ENCODE results near the gene SMG5. TPM values are rescaled to one million over a fixed set of nuclear protein-coding genes. Genes with fewer than 3 reads are reported as not detected.

Gene SMG5
- total RNA-seq, 2 experiments from 2014 or later, result 87.9 to 88.9 TPM

DNA sequence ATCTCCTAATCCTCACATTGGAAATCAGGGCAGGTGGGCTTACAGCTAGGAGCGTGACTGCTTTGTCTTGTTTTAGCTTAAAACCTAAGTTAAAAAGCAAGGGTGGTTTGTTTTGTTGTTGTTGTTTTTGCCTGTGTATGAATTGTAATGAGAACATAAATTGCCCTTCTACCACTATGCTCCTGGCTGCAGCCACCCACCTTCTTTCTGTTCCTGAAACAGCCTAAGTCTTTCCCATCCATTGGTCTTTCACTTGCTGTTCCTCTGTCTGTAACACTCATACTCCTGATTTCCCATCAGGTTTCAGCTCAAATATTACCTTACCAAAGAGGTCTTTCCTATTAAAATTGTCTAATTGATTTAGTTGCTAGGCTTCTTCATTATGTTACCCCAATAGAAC, 896 bp upstream of the SMG5 start:
- ChIA-PET CTCF (ENCODE audit: unreplicated experiment) (interaction anchor here (0.6 to 1.5 kb wide), 4 partner anchors 12 to 156 kb away, joined by 3 to 4 read pairs (median 4); no protein-coding TSS in a partner anchor), POLR2A (interaction anchor here (0.6 to 2.8 kb wide), 10 partner anchors 10 to 602 kb away, joined by 3 to 11 read pairs (median 5); partner anchors contain the start of gene PMF1)
- Histone ChIP-seq H3K9me3 (ENCODE audit: low read length) (no peaks in the 10 kb centered on the region), H3K4me1 (ENCODE audit: insufficient read depth, low read length, poor library complexity, severe bottlenecking) (peaks cover 26% of the 10 kb centered on the region), H3K4me2 (ENCODE audit: low read length) (peak overlapping the region; percentile 83), H3K36me3 (ENCODE audit: insufficient read depth, low read length) (peaks cover 22% of the 10 kb centered on the region), H3K4me3 (ENCODE audit: low read depth, low read length, poor library complexity, severe bottlenecking) (peak overlapping the region; percentile 82), H3K27ac (ENCODE audit: low read depth, low read length, poor library complexity, severe bottlenecking) (peak overlapping the region; percentile 31), H3K79me2 (ENCODE audit: insufficient read depth, low read depth, low read length) (peaks cover 39% of the 10 kb centered on the region), H4K20me1 (ENCODE audit: insufficient read depth, low read length) (peaks cover 19% of the 10 kb centered on the region; the same call in 1 of the 2 replicates), H3K9me2 (ENCODE audit: insufficient read depth, low read length) (no peaks in the 10 kb centered on the region), H2AFZ (ENCODE audit: low read length) (peak overlapping the region; percentile 90)
- no TSS peak for BruUV-seq (replicated peaks)
- intact Hi-C loops (cut with micrococcal nuclease; ENCODE audit: unreplicated experiment), result no loop called here
- no peak for DNase-seq (ENCODE audit: low spot score)
- TF ChIP-seq, protein P1, sequence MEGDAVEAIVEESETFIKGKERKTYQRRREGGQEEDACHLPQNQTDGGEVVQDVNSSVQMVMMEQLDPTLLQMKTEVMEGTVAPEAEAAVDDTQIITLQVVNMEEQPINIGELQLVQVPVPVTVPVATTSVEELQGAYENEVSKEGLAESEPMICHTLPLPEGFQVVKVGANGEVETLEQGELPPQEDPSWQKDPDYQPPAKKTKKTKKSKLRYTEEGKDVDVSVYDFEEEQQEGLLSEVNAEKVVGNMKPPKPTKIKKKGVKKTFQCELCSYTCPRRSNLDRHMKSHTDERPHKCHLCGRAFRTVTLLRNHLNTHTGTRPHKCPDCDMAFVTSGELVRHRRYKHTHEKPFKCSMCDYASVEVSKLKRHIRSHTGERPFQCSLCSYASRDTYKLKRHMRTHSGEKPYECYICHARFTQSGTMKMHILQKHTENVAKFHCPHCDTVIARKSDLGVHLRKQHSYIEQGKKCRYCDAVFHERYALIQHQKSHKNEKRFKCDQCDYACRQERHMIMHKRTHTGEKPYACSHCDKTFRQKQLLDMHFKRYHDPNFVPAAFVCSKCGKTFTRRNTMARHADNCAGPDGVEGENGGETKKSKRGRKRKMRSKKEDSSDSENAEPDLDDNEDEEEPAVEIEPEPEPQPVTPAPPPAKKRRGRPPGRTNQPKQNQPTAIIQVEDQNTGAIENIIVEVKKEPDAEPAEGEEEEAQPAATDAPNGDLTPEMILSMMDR (conservative IDR thresholded peaks at IDR 0.05; ENCODE audit: low read length), result no peak
- TF ChIP-seq EZH2phosphoT487 (IDR thresholded peaks at IDR 0.05; ENCODE audit: borderline replicate concordance, low read depth, low read length), result no peak

DNA sequence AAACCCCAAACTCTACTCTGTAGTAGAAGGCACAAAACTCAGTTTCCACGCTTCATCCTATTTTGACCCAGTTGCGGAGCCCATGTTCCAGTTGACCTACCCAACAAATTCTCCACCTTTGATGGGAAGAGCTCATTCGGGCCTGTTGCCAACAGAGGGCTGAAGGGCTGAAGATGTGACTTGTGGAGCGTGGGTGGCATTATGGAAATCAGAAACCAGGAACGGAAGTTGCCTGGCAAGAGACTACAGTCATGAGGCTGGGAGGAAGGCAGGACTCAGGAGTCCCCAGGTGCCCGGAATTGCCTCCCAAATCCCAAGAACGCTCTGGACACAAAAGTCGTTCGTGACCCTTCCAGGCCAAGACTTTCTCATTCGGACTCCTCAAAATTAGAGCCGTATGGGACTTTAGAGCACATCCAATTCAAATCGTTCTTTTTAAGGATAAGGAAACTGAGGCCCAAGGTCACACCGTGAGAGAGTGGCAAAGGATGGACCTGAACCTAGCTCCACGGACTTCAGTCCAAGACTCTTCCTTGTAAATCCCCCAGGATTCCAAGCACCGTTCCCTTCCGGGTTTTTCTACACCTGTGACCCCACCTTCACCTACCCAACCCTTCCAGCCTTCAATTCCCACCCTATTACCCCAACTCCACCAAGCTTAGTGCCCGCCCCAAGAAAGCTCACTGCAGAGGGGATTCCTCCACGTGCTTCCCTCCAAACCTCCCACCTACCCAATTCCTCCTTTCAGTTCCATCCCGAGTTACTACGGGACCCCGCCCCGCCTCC, 739 bp downstream of the SMG5 start:
- ChIA-PET POLR2A (interaction anchor here (0.5 to 2.8 kb wide), 7 partner anchors 10 to 154 kb away, joined by 3 to 11 read pairs (median 5); partner anchors contain the start of gene PMF1), CTCF (ENCODE audit: unreplicated experiment) (interaction anchor here (0.7 to 1.5 kb wide), 2 partner anchors 11 to 155 kb away, joined by 3 to 4 read pairs; no protein-coding TSS in a partner anchor)
- H2AFZ ChIP-seq (ENCODE audit: low read length), result peak overlapping the region; percentile 1; the same call in 1 of the 2 replicates

More for the DNA sequence above, 739 bp downstream of the SMG5 start:
- peaks cover 26% of the 10 kb centered on the region for H3K4me1 ChIP-seq (ENCODE audit: insufficient read depth, low read length, poor library complexity, severe bottlenecking)
- H3K4me2 ChIP-seq (ENCODE audit: low read length), result peak overlapping the region; percentile 96
- intact Hi-C loops (cut with micrococcal nuclease; ENCODE audit: unreplicated experiment), result loop anchor here (1.0 kb wide), 1 partner anchor 55 kb away; no protein-coding TSS in a partner anchor
- BruUV-seq (replicated peaks), result no TSS peak
- H3K9me2 ChIP-seq (ENCODE audit: insufficient read depth, low read length), result no peaks in the 10 kb centered on the region
- H4K20me1 ChIP-seq (ENCODE audit: insufficient read depth, low read length), result peaks cover 19% of the 10 kb centered on the region; the same call in 1 of the 2 replicates
- peaks cover 37% of the 10 kb centered on the region for H3K36me3 ChIP-seq (ENCODE audit: insufficient read depth, low read length)
- H3K4me3 ChIP-seq (ENCODE audit: low read depth, low read length, poor library complexity, severe bottlenecking), result peak overlapping the region; percentile 82
- TF ChIP-seq, protein P1 (conservative IDR thresholded peaks at IDR 0.05; ENCODE audit: low read length), result no peak
- TF ChIP-seq EZH2phosphoT487 (IDR thresholded peaks at IDR 0.05; ENCODE audit: borderline replicate concordance, low read depth, low read length), result no peak
- H3K27ac ChIP-seq (ENCODE audit: low read depth, low read length, poor library complexity, severe bottlenecking), result peak overlapping the region; percentile 66
- no peaks in the 10 kb centered on the region for H3K9me3 ChIP-seq (ENCODE audit: low read length)
- peak; percentile 53 for DNase-seq (ENCODE audit: low spot score)
- H3K79me2 ChIP-seq (ENCODE audit: insufficient read depth, low read depth, low read length), result peaks cover 43% of the 10 kb centered on the region
